Measurements from ENCODE around the gene CUL3.
"Not testable (repeated sequence)": the region's sequence is repeated elsewhere in the genome, so short reads cannot be mapped to it uniquely, and the experiment has no call there.

Gene CUL3

DNA sequence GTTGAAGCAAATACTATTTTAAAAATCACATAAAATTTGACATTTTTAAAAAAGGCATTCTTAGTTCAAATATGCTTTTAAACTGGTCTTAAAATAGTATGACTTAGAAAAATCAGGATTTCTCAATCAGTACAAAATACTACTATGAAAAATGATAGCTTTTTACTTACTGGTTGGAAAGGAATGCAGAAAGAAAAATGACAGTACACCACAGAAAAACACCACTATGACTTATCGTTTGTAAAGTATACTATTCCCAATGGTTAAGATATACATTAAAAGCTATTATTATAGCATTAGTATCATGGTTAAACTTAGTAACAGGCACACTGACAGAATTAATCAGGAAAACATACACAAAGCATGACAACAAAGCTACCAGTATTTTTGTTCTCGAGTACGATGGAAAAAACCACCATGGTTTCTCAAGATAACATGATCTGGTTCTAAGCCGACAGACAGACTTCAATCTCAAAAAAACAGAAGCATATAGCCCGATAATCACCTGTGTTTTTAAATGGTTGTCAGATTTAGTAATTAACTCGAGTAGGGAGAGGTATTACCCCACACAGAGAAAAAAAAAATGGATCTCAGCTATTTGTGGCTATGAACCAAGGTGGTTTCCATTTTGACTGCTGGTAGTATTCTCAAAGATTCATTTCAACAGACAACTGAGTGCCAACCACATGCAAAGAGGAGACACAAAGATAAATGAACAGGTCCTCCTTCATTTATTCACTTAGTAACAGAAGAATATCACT lies 39.1 kb downstream of the CUL3 start:
- no peak overlapping the region for H3K4me3 ChIP-seq (ENCODE audit: low read depth, low read length)

DNA sequence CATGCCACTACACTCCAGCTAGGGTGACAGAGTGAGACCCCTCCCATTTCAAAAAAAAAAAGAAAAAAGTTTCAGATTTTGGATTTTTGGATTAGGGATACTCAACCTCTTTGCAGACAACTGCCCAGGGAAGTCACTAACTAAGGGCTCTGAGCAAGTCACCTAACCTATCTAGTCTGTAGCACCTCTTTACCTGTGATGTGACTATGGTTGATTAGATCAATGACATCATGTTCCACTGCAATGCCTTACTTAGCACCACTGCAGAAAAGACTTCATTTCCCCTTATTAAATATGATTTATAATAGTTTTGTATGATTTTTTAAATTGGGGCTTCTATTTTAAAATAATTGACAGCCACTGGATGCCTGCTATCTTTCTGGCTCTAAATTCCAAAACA lies 41.2 kb downstream of the CUL3 start:
- no peak overlapping the region for H3K4me3 ChIP-seq (ENCODE audit: low read depth, low read length)

GRCh38 chr2:224538561-224539138 lies 46.5 kb downstream of the CUL3 start:
- no peak overlapping the region for H3K4me3 ChIP-seq (ENCODE audit: low read depth, low read length)

DNA sequence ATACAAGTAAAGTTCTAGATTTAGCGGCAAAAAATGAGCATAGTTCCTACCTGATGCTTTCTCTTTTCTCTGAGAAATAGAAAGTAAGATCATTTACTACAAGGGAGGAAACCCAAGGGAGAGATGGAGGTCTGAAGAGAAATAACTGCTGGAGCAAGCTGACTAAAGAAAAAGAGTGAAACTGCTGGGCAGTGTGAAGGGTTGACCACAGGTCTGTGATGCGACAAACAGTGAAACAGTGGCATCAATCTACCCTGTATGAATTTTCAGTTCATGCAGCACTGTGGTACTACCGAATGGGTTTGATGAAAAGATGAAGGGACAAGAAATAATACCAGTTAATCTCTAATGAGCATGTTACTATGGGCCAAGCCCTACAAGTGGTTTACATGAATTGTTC lies 52.2 kb downstream of the CUL3 start:
- H3K4me3 ChIP-seq (ENCODE audit: low read depth, low read length): no peak overlapping the region

GRCh38 chr2:224532441-224532840 lies 52.7 kb downstream of the CUL3 start:
- no peak overlapping the region for H3K4me3 ChIP-seq (ENCODE audit: low read depth, low read length)

DNA sequence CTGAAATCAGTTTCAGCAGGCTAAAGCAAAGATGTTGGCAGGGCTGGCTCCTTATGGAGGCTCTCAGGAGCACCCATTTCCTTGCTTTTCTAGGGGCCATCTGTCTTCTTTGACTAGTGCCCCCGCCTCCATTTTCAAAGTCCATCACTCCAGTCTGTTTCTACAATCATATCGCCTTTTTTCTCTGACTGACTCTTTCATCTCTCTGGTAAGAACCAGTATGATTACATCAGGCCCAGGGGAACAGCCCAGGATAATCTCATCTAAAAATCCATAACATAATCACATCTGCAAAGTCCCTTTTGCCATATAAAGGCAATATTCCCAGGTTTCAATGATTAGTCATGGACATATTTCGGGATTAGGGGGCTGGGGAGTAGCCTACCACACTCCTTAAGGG lies 57.0 kb downstream of the CUL3 start:
- no peak overlapping the region for H3K4me3 ChIP-seq (ENCODE audit: low read depth, low read length)

- no peak overlapping the region for H3K4me3 ChIP-seq (ENCODE audit: low read depth, low read length)
These were observed 59.4 kb downstream of the CUL3 start for GRCh38 chr2:224525774-224526173.

GRCh38 chr2:224524657-224525056 lies 60.5 kb downstream of the CUL3 start:
- H3K4me3 ChIP-seq (ENCODE audit: low read depth, low read length): no peak overlapping the region

GRCh38 chr2:224523626-224524577 lies 61.3 kb downstream of the CUL3 start:
- no peak overlapping the region for H3K4me3 ChIP-seq (ENCODE audit: low read depth, low read length)

DNA sequence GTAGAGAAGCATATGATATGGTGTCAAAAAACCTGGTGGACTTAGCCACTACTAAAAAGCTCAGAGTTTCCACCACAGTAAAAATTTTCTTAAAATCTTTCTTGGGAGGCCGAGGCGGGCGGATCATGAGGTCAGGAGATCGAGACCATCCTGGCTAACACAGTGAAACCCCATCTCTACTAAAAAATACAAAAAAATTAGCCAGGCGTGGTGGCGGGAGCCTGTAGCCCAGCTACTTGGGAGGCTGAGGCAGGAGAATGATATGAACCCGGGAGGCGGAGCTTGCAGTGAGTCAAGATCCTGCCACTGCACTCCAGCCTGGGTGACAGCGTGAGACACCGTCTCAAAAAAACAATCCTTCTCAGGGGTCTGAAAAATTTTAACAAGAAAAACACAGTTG lies 62.7 kb downstream of the CUL3 start:
- H3K4me3 ChIP-seq (ENCODE audit: low read depth, low read length): not testable (repeated sequence)

GRCh38 chr2:224520064-224520463 lies 65.1 kb downstream of the CUL3 start:
- H3K4me3 ChIP-seq (ENCODE audit: low read depth, low read length): no peak overlapping the region

DNA sequence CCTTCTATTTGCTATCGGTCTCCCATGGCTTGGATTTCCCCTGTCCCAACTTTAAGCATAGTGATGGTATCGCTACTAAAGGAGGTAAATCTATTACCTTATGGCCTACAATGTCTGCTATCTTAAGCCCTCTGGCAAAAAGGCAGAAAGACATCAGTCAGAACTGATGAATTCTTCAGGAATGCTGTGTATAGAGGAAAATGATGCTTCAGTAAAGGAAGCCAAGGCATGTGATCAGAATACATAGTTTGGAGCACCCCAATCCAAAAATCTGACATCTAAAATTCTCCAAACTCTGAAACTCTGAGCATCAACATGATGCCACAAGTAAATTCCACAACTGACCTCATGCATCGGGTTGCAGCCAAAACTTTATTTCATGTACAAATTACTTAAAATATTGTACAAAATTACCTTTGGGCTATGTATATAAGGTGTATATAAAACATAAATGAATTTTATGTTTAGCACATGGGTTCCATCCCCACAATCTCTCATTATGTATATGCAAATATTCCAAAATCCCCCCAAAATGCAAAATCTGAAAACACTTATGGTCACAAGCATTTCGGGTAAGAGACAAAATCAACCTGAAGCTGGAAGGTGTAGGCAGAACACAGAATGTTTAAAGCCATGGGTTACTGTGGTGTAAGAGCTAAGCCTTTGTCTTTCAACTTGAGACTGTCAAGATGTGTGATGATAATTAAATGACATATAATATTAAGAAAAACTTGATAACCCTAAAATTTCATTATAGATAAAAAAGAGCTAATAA lies 66.2 kb downstream of the CUL3 start:
- H3K4me3 ChIP-seq (ENCODE audit: low read depth, low read length): no peak overlapping the region

- no peak overlapping the region for H3K4me3 ChIP-seq (ENCODE audit: low read depth, low read length)
These were observed 67.2 kb downstream of the CUL3 start for GRCh38 chr2:224517963-224518362.

GRCh38 chr2:224516393-224516792 lies 68.8 kb downstream of the CUL3 start:
- not testable (repeated sequence) for H3K4me3 ChIP-seq (ENCODE audit: low read depth, low read length)

GRCh38 chr2:224513991-224514390 lies 71.2 kb downstream of the CUL3 start:
- H3K4me3 ChIP-seq (ENCODE audit: low read depth, low read length): no peak overlapping the region

- H3K4me3 ChIP-seq (ENCODE audit: low read depth, low read length): no peak overlapping the region
These were observed 77.4 kb downstream of the CUL3 start for GRCh38 chr2:224507789-224508188.

GRCh38 chr2:224506494-224506893 lies 78.7 kb downstream of the CUL3 start:
- no peak overlapping the region for H3K4me3 ChIP-seq (ENCODE audit: low read depth, low read length)

GRCh38 chr2:224498991-224499390 lies 86.2 kb downstream of the CUL3 start:
- no peak overlapping the region for H3K4me3 ChIP-seq (ENCODE audit: low read depth, low read length)

DNA sequence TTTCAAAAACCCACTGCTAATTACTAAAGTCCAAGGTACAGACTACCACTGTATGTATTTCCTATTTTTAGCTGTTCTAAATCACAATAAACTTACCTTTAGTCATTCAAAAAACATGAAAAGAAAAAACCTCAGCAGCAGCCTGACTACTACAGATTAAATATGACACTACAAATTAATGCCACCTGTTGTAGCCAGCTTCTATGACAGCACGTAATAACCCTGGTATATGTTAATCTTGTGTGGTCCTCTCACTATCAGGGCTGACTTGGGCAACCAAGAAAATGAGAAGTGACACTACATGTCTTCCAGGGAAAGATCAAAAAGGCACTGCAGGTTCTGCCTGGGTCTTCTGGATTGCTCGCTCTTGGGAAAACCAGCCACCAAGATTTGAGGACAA lies 92.6 kb downstream of the CUL3 start:
- H3K4me3 ChIP-seq (ENCODE audit: low read depth, low read length): no peak overlapping the region

DNA sequence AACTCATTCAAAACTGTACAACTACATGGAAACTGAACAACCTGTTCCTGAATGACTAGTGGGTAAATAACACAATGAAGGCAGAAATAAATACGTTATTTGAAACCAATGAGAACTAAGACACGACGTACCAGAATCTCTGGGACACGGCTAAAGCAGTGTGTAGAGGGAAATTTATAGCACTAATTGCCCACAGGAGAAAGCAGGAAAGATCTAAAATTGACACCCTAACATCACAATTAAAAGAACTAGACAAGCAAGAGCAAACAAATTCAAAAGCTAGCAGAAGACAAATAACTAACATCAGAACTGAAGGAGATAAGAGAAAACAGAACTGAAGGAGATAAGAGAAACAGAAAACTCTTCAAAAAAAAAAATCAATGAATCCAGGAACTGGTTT lies 97.2 kb downstream of the CUL3 start:
- not testable (repeated sequence) for H3K4me3 ChIP-seq (ENCODE audit: low read depth, low read length)
